Panc1 (cell line): ENCODE data around the gene TLL2. TPM values are rescaled to one million over a fixed set of nuclear protein-coding genes. Genes with fewer than 3 reads are reported as not detected.

Source experiments
- ATAC-seq: fragments of 200-7000 bp; cut with Tn5 transposase; 2 replicates; pipeline ENCODE4 v1.9.1; 2020; ENCODE audit warnings: mild to moderate bottlenecking, moderate library complexity
- BruUV-seq: library from RNA; stranded (reverse); fragments of 400-500 nt; replicated peaks from 2 replicates; lab custom pipeline; 2021; lab: Mats Ljungman, UMichigan
- CTCF ChIA-PET: fragments of 300-600 bp; sonication (Branson Sonifier 250); formaldehyde crosslinking; loops from one replicate; lab custom pipeline; 2022; ENCODE audit warnings: antibody characterized with exemption; lab: Charles Lee
- POLR2A ChIA-PET: fragments of 300-600 bp; sonication (Branson Sonifier 250); formaldehyde crosslinking; loops from one replicate; lab custom pipeline; 2022; ENCODE audit warnings: antibody characterized with exemption; lab: Charles Lee
- DNase-seq: peaks from one replicate; pipeline ENCODE4 v3.0.0-alpha.2; 2010; ENCODE audit warnings: low read depth, low spot score
- H3K27ac ChIP-seq: 2 replicates; pipeline ENCODE4 v1.5.1; 2011; ENCODE audit warnings: mild to moderate bottlenecking, low read length, inconsistent platforms
- H3K27me3 ChIP-seq: fragments of 200-500 bp; sonication (Bioruptor generic); 2 replicates; pipeline ENCODE4 v1.6.0; 2014; ENCODE audit warnings: low read length, inconsistent platforms; ENCODE audit not compliant: control insufficient read depth, insufficient read depth
- H3K36me3 ChIP-seq: fragments of 200-500 bp; sonication (Bioruptor generic); 2 replicates; pipeline ENCODE4 v1.5.1; 2014; ENCODE audit warnings: inconsistent platforms, mild to moderate bottlenecking, low read length, moderate library complexity; ENCODE audit not compliant: control insufficient read depth, insufficient read depth
- H3K4me1 ChIP-seq: 2 replicates; pipeline ENCODE4 v1.5.1; 2011; ENCODE audit warnings: inconsistent platforms, mild to moderate bottlenecking, low read length, moderate library complexity; ENCODE audit not compliant: control insufficient read depth, insufficient read depth
- H3K4me3 ChIP-seq, 2 experiments: 2 replicates each; pipeline ENCODE4 v1.5.1; 2011 to 2012; ENCODE audit warnings: low read depth in 2 of 2, low read length in 2 of 2, mild to moderate bottlenecking in 2 of 2, inconsistent platforms in 1 of 2, moderate library complexity in 1 of 2
- H3K9me3 ChIP-seq: fragments of 200-500 bp; sonication (Bioruptor generic); 2 replicates; pipeline ENCODE4 v1.5.1; 2014; ENCODE audit warnings: low read depth, mild to moderate bottlenecking, inconsistent platforms, low read length, moderate library complexity; ENCODE audit not compliant: control insufficient read depth, insufficient read depth
- CTCF ChIP-seq: fragments of 450-650 bp; IDR thresholded peaks from 2 replicates; pipeline ENCODE4 v1.5.1; 2017; ENCODE audit warnings: mild to moderate bottlenecking
- POLR2AphosphoS5 ChIP-seq: IDR thresholded peaks from 2 replicates; pipeline ENCODE4 v1.6.1; 2012; ENCODE audit warnings: mild to moderate bottlenecking, low read depth, low read length, moderate library complexity
- REST ChIP-seq, 2 experiments: IDR thresholded peaks; 2 replicates each; pipeline ENCODE4 v1.6.1; 2011 to 2012; ENCODE audit warnings: low read depth in 2 of 2, control low read depth in 1 of 2, low read length in 1 of 2, mild to moderate bottlenecking in 1 of 2, moderate library complexity in 1 of 2; ENCODE audit not compliant: insufficient read depth in 1 of 2
- SIN3A ChIP-seq: IDR thresholded peaks from 2 replicates; pipeline ENCODE4 v1.6.1; 2012; ENCODE audit warnings: low read depth, mild to moderate bottlenecking, low read length, moderate library complexity, borderline replicate concordance; ENCODE audit not compliant: insufficient read depth
- TCF7L2 ChIP-seq: IDR thresholded peaks from 2 replicates; pipeline ENCODE4 v1.6.1; 2011; ENCODE audit warnings: mild to moderate bottlenecking, low read depth, low read length, inconsistent platforms
- in situ Hi-C: cut with HindIII; loops from 2 replicates; pipeline ENCODE4 v1.10.0; 2016; ENCODE audit warnings: low sequenced_read_pairs, low pct_unique_long_range_greater_than_20kb
- intact Hi-C: fragments of 100-400 bp; cut with micrococcal nuclease; formaldehyde crosslinking; loops from one replicate; pipeline ENCODE4 v1.10.0; 2022; ENCODE audit not compliant: unreplicated experiment
- total RNA-seq: library from RNA; stranded (reverse); gene quantifications from one replicate; pipeline ENCODE4 v1.2.1, GENCODE V29; 2021; ENCODE audit not compliant: unreplicated experiment

The TLL2 gene
- total RNA-seq, 1 experiment from 2014 or later: 0.64 TPM

DNA sequence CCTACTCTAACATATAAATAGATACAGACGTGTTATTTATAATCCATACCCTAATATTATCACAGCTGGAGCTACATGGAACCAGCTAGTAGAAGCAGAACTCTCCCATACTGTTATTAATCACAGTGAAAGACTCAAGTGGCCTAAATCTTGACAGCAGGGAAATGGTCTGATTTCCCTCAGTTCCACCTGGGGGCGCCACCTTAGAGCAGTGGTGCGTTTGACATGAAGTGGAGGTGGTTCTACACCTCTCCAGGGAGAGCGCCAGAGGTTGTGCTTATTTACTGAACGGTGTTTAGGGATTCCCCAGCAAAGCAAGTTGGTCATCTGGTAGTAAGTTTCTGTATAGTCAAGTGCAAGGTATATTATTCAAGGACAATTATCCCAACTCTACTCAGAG is 191.9 kb downstream of the TLL2 start:
- intact Hi-C loops: no loop called here
- CTCF ChIA-PET: no interaction called here
- no peak for ATAC-seq

GRCh38 chr10:96319754-96320474 is 193.8 kb downstream of the TLL2 start:
- no peak for ATAC-seq
- CTCF ChIA-PET: no interaction called here
- BruUV-seq: no TSS peak

More for the DNA sequence above, 191.9 kb downstream of the TLL2 start:
- DNase-seq: no peak
- Histone ChIP-seq H3K27ac (no peak overlapping the region), H3K9me3 (no peaks in the 10 kb centered on the region), H3K36me3 (no peaks in the 10 kb centered on the region), H3K27me3 (peaks cover 49% of the 10 kb centered on the region), H3K4me3 (no peak overlapping the region), H3K4me1 (no peaks in the 10 kb centered on the region)
- in situ Hi-C loops: no loop called here
- POLR2A ChIA-PET: interaction anchor here (0.6 kb wide), 1 partner anchor 869 kb away, joined by 4 read pairs; no protein-coding TSS in a partner anchor
- no TSS peak for BruUV-seq
- TF ChIP-seq SIN3A: no peak
- TF ChIP-seq POLR2AphosphoS5: no peak
- TF ChIP-seq CTCF: 0 out of 2 replicates have a peak, but pooled peaks have one; percentile 15
- TF ChIP-seq REST (IDR thresholded peaks at IDR 0.05; ENCODE audit: insufficient read depth in 1 of 2, low read depth in 2 of 2, low read length in 1 of 2): no peak
- no peak for TF ChIP-seq TCF7L2

More at GRCh38 chr10:96319754-96320474, 193.8 kb downstream of the TLL2 start:
- TF ChIP-seq POLR2AphosphoS5 (no peak), CTCF (no peak)
- in situ Hi-C loops: no loop called here
- no peak for DNase-seq
- H3K27me3 ChIP-seq: peaks cover 37% of the 10 kb centered on the region
- no peaks in the 10 kb centered on the region for H3K36me3 ChIP-seq
- POLR2A ChIA-PET: no interaction called here
- no peaks in the 10 kb centered on the region for H3K4me1 ChIP-seq
- H3K9me3 ChIP-seq: no peaks in the 10 kb centered on the region
- H3K4me3 ChIP-seq: no peak overlapping the region
- H3K27ac ChIP-seq: no peak overlapping the region
- intact Hi-C loops: no loop called here
